K562 (cell line): ENCODE results near the gene PPOX. TPM values are rescaled to one million over a fixed set of nuclear protein-coding genes. Genes with fewer than 3 reads are reported as not detected.
A peak's percentile ranks its signal among the peaks of the same experiment; 100 is the strongest.

ENCODE experiments used
- ARHGAP35 ChIP-seq: fragments of 450-650 bp; IDR thresholded peaks from 2 replicates; pipeline ENCODE4 v1.6.1; 2018; ENCODE audit not compliant: partially characterized antibody
- BCOR ChIP-seq: fragments of 450-650 bp; IDR thresholded peaks from 2 replicates; pipeline ENCODE4 v1.6.1; 2016
- C11orf30 ChIP-seq: fragments of 450-650 bp; IDR thresholded peaks from 2 replicates; pipeline ENCODE4 v1.6.1; 2016; ENCODE audit warnings: low read depth, mild to moderate bottlenecking
- NFE2L1 ChIP-seq: fragments of 450-650 bp; IDR thresholded peaks from 2 replicates; pipeline ENCODE4 v1.6.1; 2016; ENCODE audit warnings: missing genetic modification characterization, low read depth, mild to moderate bottlenecking, missing compliant biosample characterization, moderate library complexity, borderline replicate concordance
- PBX2 ChIP-seq, 2 experiments: IDR thresholded peaks in 1 of 2; conservative IDR thresholded peaks in 1 of 2; 2 replicates each; pipeline ENCODE4 v1.6.1; 2016; ENCODE audit warnings: low read depth in 2 of 2, mild to moderate bottlenecking in 1 of 2, missing compliant biosample characterization in 1 of 2, missing genetic modification characterization in 1 of 2, moderate library complexity in 1 of 2
- PKNOX1 ChIP-seq: fragments of 450-650 bp; IDR thresholded peaks from 2 replicates; pipeline ENCODE4 v1.6.1; 2016
- RREB1 ChIP-seq: fragments of 250-450 bp; sonication (Bioruptor Pico); IDR thresholded peaks from 2 replicates; pipeline ENCODE4 v1.4.0; 2020
- SIN3B ChIP-seq: fragments of 450-650 bp; IDR thresholded peaks from 2 replicates; pipeline ENCODE4 v1.6.1; 2017; ENCODE audit warnings: low read depth, mild to moderate bottlenecking, moderate library complexity
- SMARCA4 ChIP-seq: fragments of 450-650 bp; IDR thresholded peaks from 2 replicates; pipeline ENCODE4 v1.6.1; 2016
- USF1 ChIP-seq: sonication (generic); formaldehyde crosslinking; IDR thresholded peaks from 2 replicates; pipeline ENCODE4 v1.9.0; 2022; ENCODE audit warnings: mild to moderate bottlenecking, missing genetic modification reagents
- ZBTB26 ChIP-seq: fragments of 450-650 bp; formaldehyde crosslinking; IDR thresholded peaks from 2 replicates; pipeline ENCODE4 v1.4.0; 2022; ENCODE audit warnings: missing genetic modification characterization
- ZBTB7A ChIP-seq: IDR thresholded peaks from 2 replicates; pipeline ENCODE4 v1.6.1; 2011; ENCODE audit warnings: low read depth, mild to moderate bottlenecking, low read length, moderate library complexity, borderline replicate concordance; ENCODE audit not compliant: control insufficient read depth
- ZFP30 ChIP-seq: fragments of 250-450 bp; sonication (Bioruptor Pico); IDR thresholded peaks from 2 replicates; pipeline ENCODE4 v1.8.0; 2022; ENCODE audit warnings: moderate library complexity, mild to moderate bottlenecking, inconsistent platforms, borderline replicate concordance
- ZNF507 ChIP-seq: conservative IDR thresholded peaks from 2 replicates; pipeline ENCODE4 v1.6.1; 2017; ENCODE audit warnings: missing genetic modification characterization, missing compliant biosample characterization
- ZNF766 ChIP-seq: fragments of 200-800 bp; sonication (Bioruptor generic); conservative IDR thresholded peaks from 2 replicates; pipeline ENCODE4 v1.6.1; 2016; ENCODE audit warnings: missing genetic modification characterization, missing compliant biosample characterization
- polyA plus RNA-seq, 8 experiments: library from polyadenylated mRNA; depleted of rRNA in 4 of 8; stranded (reverse) in 5 of 8; unstranded in 3 of 8; fragments of >200 nt; fragmentation: Nextera tagmentation in 2 of 8; fragmentation: Illumina TruSeq in 1 of 8; extraction: Ambion mirVana in 2 of 8; extraction: Trizol in 1 of 8; gene quantifications; 2 replicates each; pipeline versions ENCODE4 v1.2.1 to v1.2.3, GENCODE V29; 2011 to 2014; ENCODE audit warnings: inconsistent platforms in 1 of 8, missing spikeins in 1 of 8
- total RNA-seq, 7 experiments: library from RNA; depleted of rRNA in 6 of 7; stranded (reverse); fragments of >200 nt in 6 of 7; fragmentation: Illumina TruSeq in 2 of 7; extraction: Trizol in 2 of 7; gene quantifications; 2 replicates each; pipeline versions ENCODE4 v1.2.1 to v1.2.3, GENCODE V29; 2011 to 2021; ENCODE audit warnings: low replicate concordance in 1 of 7

The PPOX gene
- total and polyA plus RNA-seq, 9 of the 15 experiments (the other 6 are each of a cell fraction or from before 2014, with no cell fraction given): 17.0 to 57.1 (median 38.9) TPM

GRCh38 chr1:161153682-161154337 is 12.4 kb upstream of the PPOX start, which contains the start of gene UFC1 (continued):
- TF ChIP-seq PKNOX1: peak; percentile 34; the same call in 1 of the 2 replicates
- no peak for TF ChIP-seq PBX2 (CRISPR knock-in tag; IDR thresholded peaks at IDR 0.05; ENCODE audit: low read depth)
- no peak for TF ChIP-seq PBX2 (tag; conservative IDR thresholded peaks at IDR 0.05; ENCODE audit: low read depth)
- TF ChIP-seq RREB1 (CRISPR knock-in tag): 0 out of 2 replicates have a peak, but pooled peaks have one; percentile 8
- no peak for TF ChIP-seq ZBTB26 (CRISPR knock-in tag)
- TF ChIP-seq ZBTB7A: no peak
- TF ChIP-seq SIN3B: peak; percentile 20; the same call in 1 of the 2 replicates
- no peak for TF ChIP-seq ZFP30
- TF ChIP-seq ZNF766 (CRISPR knock-in tag): peak; percentile 80
- TF ChIP-seq ARHGAP35: no peak
- no peak for TF ChIP-seq NFE2L1 (tag)
- 0 out of 2 replicates have a peak, but pooled peaks have one; percentile 16 for TF ChIP-seq SMARCA4
- no peak for TF ChIP-seq BCOR
- peak; percentile 41; the same call in 1 of the 2 replicates for TF ChIP-seq USF1 (CRISPR knock-in tag)
- TF ChIP-seq C11orf30: peak; percentile 44
- no peak for TF ChIP-seq ZNF507 (tag)
